HG02840 (cell line): ENCODE data around the gene PTCH1.

Source experiments
- ATAC-seq: cut with Tn5 transposase; IDR thresholded peaks from one replicate; pipeline ENCODE4 v1.9.1; 2021; ENCODE audit warnings: mild to moderate bottlenecking, moderate library complexity, moderate number of reproducible peaks; ENCODE audit not compliant: unreplicated experiment, low FRiP score

PTCH1 gene

DNA sequence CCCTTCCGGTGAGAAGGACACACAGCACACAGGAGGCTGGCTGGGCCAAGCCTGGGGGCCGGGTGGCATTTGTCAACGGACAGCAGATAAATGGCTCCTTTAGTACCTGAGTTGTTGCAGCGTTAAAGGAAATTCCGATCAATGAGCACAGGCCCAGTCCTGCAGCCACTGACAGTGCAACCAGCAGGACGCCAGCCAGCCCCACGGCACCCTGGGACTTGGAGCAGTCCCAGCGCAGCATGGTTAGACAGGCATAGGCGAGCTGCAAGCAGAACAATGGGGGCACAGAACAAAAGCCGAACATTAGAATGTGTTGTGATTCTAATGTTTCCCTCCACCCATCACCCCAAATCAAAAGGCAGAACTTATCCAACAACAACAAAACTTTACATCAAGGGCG lies 39.3 kb downstream of the PTCH1 start:
- ATAC-seq, result no peak

DNA sequence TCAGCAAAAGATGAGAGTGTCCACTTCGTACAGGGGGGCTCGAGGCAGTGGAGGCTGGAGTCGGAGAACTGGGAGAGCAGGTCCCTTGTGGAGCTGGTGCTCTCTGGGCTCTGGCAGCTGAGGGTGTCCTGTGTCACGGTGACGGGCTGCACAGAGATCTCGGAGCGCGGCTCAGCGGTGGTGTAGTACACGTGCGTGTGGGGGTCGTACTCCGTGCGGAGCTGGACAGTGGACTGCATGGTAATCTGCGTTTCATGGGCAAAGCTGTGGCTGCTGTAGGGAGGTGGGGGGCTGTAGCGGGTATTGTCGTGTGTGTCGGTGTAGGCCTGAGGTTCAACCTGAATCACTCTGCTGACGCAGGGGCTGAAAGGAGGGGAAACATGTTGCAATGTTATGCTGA lies 48.0 kb downstream of the PTCH1 start:
- no peak for ATAC-seq

DNA sequence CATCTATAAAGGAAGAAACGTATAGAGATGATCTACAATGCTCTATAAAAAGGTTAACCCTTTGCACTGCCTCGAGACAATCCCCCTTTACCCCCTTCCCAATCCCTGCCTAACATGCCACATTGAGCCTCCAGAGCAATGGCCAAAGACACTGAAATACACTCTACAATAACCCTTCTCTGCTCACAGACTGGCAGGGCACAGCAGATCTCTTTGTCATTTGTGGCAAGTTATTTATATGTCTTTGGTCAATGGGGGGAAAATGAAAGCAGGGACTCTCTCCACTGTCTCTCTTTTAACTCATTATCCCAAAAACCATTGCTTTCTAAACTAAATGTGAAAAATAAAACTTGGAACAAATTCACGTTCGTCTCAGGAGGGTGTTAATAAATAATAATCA lies 51.7 kb downstream of the PTCH1 start:
- no peak for ATAC-seq

DNA sequence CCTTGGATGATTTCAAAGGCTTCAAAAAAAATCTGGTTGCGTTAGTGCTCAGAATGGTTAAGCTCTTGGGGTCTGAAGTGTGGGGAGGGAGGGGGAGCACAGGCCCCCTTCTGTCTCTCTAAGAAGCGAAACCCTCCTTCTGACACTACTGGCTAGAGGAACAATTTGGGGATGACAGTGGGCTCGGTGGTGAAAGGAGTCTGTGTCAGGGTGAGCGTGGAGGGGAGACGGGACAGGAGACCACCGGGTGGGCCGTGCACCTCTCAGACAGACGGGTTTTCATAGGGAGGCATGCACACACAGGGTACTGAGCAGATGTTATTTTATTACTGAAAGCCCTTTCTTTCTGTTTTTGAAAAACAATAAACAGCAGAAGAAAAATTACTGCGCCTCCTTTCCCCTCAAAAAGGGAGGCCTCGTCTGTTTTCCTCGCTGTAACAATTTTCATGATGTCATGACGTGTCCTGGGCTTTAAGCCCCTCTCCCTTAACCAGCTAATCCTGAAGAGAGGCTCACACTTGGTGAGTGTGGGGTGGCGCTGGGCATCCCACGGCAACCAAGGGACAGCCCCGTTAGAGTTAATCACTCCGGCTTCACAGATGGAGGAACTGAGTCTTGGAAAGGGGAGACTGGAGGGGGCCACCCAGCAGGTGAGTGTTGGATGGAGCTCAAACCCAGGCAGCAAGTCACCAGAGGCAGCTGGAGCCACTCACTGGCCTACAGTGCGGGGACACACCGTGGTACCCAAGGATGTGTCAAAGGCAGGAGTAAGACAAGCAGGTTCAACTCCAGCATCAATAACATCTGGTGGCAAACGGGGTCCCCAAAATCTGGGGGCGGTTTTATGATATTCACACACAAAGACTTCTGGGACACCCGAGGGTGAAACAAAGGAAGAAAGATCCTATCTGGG lies 53.4 kb downstream of the PTCH1 start:
- peak; percentile 11 for ATAC-seq

DNA sequence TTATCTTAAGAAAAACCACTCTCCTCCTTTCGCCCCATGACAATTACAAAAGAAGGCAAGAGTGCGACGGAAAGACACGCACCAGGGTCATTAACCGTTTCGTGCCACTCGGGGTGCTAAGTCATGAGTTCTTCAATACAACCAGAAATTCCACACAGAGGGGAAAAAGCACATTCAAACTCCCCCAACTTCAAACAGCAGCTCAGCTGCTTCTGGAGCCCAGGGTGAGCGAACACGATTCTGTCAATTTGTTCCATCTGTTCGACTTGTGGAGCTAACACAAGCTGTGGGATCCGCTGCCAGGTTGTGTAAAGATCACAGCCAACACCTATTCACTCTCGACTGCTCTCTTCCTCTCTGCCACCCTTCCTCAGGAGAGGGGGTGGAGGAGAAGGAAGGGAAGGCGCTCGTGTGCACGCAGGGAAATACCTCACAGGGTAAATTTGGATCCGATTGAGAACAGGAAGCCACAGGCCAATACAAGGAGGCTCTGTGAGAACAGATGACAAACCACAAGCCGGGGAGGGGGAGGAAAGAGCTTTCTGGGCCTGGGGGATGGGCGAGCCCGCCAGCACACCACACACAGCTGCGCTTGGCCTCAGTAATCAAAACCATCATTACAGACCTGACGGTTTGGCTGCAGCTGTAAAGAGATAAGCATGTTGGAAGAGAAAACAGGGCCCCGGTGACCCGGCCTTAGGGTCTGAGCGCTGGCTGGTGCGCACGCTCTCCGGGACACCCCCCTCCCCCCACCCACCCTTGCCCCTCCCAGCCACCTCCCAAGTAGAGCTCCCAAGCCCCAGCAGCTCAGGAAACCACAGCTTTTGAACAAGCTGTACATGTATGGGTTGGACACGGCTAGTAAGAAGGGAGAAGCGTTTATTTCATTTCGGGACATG lies 54.3 kb downstream of the PTCH1 start:
- ATAC-seq, result peak; percentile 94

DNA sequence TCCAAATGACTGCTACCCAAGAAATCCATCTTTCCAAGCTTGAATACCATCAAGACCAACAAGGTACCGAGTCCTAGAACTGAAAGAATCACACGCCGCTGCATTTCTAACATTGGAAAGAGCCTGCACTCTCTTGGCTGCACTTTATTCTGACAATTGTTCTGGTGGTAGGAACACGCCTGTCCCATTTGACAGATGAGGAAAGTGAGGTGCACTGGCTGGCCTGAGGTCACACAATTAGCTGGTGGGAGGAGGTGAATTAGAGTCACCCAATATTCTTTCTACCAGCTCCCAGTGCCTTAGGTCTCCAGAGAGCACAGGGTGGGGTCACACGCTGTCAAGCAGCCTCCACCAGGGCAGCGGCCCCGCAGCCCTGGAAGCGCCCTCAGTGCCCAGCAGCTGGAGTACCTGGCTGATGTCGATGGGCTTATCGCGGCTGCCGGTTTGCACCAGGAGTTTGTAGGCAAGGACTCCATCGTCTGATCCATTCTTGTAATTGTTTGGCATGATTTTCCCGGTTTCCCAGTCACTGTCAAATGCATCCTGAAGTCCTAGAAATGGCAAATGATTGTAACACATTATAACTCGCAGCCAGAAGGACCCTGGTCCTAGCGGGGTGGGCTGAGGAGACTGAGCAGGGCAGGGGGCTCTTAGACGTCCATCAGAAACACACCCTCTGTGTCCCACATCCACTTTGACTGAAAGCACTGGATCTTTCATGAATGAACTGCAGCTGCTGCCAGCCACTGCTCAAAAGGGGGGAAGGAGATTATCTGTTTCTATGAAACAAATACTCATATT lies 55.1 kb downstream of the PTCH1 start:
- ATAC-seq, result no peak

DNA sequence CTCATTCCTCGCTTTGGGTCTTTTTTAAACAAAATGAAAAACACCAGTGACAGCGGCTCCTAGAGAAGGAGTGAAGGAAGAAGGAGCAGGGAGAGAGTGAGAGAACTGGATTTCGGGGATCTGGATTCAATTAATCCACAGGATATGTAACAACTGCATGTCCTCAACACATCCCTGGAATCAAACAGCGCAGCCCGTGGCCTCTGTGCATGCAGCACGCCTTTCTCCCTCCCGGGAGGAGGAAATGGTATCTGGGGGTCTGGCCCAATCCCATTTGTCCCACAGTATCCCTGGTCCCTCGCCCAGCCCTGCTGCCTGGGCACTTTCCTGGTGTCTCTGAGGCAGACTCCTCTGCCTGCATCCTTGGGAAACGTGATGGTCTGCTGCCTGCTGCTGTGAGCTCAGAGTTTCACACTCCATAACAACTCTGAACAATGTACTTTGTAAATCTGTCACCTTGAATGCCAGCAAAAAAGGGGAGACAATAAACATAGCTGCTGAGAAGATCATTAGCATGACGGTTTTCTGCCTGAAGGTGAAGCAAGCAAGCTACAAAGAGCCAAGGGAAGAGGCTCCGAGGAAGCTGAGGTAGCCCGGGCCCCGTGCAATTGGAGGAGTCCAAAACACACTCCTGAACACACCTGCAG lies 56.1 kb downstream of the PTCH1 start:
- ATAC-seq, result no peak

DNA sequence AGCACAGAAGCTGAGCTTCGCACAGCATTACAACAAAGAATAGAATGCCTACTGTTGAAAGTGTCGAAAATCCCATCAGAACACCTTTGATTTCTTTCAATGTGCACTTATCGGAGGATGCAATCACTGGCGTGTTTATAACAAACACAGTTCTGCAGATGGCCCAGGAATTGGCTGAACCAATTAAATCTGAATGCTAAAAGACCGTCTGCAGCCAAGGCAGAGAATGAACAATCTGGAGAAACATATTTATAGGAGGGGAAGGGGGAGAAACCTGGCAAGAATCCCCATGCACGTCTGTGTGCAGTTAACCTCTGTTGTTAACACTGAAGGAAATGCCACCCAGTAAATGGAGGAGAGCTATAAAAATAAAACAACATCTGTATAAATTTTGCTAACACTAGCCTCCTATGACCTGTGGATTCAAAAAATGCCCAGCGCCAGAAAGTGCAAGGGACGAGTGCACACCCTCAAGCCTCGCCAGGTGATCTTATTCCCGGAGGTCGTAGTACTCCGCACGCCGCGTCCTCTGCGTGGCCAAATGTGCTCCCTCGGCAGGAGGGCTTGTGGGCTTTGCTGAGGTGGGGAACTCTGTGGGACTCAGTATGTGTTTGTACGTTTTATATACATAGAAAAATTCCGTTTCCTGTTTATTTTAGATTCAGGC lies 56.8 kb downstream of the PTCH1 start:
- ATAC-seq, result no peak

DNA sequence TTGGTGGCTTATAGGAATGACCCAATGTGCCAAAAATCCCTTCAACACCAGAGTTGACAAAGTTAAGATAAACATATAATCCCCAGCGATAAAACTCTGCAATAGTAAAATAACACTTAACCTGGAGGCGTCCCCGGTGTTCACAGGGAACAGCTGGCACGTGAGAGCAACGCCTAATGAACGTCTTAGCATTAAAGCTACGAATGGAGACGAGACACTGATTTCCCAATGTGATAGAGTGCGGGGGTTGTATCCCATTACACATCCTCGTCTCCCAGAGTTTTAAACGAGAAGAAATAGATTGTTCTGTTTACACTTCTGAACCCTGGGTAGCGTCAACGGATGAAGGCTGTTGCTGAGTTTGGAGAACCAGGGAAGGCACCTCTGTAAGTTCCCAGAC lies 57.6 kb downstream of the PTCH1 start:
- ATAC-seq, result no peak

DNA sequence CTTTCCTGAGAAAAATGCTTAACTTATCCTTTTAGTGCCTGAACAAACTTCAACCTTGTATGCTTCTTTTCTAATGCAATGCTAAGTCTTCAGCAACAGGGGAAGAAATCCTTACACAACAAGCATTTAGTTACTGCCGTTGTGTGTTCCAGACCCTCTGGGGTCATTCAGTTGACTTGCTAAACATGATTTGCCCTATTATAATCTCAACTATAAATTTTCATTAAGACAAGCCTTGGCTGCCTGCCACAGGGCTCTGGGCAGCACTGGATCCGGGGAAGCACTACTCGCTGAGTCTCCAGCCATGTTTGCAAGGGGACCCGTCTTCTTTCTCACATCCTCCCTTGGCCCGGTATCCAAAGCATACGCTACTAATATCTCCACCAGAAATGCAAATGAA lies 58.1 kb downstream of the PTCH1 start:
- no peak for ATAC-seq

DNA sequence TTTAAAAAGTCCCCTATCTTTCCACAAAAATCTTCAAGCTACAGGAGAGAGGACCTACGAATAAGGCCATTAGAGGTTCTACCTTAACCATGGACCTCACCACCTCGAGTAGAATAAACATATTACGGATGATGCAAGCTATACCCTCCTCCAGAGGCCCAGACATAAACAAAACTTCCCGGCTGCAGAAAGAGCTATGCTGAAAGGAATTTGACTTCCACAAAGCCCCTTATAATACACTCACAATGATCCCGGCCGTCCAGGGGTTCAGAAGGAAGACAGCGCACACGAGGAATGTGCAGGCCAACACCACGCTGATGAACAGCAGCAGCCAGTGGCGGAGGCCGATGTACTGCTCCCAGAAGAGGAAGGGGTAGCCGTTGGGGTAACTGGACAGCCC lies 59.0 kb downstream of the PTCH1 start:
- ATAC-seq, result no peak

DNA sequence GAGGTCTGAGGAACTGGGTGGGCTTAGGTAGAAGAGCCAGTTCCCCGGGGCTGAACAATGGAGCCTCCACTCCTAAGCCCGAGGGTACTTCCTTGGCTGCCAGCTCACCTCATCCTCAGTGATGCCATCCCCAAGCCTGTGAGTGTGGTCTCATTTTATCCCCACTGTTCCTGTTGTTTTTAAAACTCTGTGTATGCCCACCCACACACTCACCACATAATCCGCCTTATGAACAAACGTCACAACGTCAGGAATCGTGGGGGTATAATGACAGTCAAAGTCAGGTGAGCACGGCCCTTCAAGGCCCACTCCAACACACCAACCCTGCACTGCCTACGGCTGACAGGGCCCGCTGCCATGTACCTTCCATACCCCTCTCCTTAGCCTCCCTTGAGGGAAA lies 61.1 kb downstream of the PTCH1 start:
- ATAC-seq, result no peak

DNA sequence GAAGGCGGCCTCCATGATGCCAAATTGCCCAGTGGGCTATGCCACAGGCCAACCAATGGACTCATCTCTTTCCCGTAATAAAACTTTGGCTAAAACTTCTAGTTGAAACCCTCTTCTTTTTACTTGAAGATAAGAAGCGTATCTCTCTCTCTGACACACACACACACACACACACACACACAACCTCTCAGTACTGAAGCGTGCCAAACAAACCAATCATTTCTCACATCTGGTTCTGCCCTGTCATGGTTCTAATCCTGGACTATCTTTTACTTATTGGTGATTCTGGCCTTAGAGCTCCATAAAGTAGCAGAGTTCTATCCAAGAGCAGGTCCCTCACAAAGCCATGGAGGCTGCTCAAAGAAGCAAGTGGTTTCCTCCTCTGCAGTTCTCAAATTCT lies 64.6 kb downstream of the PTCH1 start:
- no peak for ATAC-seq

DNA sequence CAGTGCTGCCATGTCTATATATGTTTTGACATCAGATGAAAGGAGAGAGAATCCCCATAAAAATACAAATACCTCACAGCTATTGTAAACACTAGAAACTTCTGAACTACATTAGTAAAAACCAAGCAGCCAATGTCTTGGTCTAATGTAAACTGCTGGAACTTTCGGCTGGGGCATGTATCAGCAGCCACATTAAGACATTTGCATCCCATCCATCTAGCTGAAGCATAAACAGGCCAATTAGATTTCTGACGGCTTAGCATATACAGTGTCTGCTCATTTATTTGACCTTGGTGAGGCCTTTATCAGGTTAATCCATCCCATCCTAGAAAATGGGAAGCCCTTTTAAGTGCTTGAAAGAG lies 65.7 kb downstream of the PTCH1 start:
- no peak for ATAC-seq

DNA sequence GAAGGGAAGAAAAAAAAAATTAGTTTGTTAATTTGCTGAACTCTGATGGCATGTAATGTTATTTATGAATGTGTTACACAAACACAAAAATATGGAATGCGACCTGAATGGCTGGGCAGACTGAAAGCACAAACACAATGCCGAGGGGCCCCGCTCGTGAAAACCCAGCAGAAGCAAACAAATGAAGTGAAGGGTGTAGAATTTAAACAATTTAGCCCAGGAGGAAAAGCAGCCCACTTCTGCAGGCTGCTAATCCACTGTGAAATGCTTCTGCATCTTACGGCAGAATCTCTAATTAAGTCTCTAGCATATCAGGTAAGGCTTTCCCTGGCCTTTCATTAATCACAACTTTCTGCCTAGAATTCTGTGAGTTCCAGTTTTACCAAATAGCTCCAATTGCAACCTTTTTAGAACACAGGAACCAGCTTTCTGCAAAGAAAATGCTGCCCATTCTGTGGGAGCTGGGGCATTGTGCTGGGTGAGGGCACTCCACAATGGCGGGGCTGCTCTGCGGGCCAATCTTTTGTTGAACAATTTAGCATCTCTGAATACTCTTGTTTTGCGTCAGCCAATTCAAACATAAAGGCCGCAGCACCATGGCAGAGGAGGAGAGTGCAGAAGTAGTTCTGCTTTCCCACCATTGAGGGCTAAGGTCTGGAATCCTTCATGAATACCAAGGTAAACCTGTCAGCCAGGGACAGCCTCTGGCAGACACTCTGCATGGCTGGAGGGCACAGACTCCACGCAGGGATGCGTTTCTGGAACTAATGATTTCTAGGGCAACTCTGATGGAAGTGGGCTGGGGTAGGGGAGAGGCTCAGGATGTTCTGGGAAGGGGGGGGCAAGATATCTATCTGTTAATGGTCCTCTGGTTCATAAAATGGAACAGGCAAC lies 66.4 kb downstream of the PTCH1 start:
- no peak for ATAC-seq

DNA sequence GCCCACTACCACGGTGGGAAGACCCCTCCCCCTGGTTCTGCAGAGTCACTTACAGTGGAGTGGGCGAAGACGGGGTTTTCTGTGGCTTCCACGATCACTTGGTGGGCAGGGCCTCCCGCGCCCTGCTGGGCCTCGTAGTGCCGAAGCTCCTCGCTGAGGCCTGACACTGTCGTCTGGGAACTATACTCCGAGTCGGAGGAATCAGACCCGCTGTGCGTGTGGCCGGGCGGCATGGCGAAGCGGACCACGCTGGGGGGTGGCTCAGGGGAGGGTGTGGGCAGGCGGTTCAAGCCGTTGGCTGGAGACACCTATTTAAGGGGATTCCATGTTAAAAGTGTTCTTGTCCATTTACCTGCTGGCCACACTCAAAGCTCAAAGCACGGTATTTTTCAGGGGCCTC lies 67.8 kb downstream of the PTCH1 start:
- no peak for ATAC-seq

DNA sequence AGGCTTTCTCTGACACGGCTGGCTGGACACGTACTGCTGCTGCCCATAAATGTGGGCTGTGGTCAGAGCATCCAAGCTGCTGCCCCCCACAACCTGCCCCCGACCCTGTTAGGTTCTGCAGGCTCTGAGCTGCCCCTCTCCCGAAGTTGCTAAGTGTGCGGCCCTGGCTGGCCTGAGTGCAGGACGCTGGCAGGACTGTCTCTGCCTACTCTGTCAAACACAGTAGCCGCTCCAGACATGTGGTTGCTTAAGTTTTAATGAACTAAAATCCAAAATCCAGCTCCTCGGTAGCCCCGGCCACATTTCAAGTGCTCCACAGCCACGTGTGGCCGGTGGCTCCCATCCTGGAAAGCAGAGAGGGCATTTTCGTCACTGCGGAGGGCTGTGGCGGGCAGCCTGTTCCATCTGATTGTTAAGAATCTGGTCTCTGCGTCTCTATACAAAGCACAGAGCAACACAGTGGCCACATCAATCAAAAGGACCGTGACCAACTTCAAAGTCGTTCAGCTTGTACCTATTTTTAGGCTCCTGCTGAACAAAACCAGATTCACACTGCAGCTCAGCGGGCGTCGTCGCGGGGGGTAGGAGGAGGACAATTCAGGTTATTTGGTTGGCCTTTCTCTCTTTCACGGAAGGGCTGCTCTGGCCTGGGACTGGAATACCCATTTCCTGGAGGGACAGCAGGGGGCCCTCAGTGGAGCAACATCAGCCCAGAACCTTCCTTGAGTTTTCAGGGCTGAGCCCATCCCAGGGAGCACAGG lies 68.9 kb downstream of the PTCH1 start:
- ATAC-seq, result no peak

DNA sequence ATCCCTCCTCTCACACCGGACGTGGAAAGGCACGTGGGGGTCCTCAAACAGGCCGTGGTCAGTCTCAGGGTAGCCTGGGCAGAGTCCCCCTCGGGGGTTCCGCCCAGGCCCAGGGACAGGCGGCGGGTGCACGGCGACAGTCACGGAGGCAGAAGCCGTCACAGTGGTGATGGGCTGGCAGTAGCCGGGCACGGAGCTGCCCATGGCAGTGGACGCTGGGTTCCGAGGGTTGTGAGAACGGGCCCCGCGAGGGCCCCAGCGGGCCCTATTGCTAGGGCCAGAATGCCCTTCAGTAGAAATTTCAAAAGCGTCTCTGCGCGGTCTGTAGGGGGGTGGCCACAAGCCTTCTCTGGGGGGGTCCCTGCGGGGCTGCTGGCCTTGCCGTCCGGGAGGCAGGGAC lies 69.8 kb downstream of the PTCH1 start:
- no peak for ATAC-seq
